GM19463 (cell line): ENCODE results near the gene EML4.

ENCODE experiments used
- ATAC-seq: cut with Tn5 transposase; IDR thresholded peaks from one replicate; pipeline ENCODE4 v1.9.1; 2021; ENCODE audit warnings: mild to moderate bottlenecking, moderate library complexity; ENCODE audit not compliant: unreplicated experiment

Gene EML4

DNA sequence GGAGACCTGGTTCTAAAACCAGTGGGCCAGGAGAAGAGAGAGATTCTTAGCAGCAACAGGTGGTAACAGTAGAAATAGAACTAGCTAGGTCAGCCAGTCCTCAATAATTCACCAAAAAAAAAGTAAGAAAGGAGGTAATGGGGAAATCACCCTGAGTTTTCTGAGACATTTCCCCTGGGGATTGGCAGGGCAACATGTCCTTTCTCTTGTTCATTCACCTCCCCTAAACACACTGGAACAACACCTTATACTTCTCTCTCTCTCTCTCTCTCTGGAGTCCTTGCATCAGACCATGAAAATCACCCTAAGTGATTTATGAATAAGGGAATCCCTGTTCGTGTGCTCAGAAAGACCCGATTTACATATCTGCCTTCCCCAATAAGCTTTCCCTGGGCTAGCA, 127.1 kb downstream of the EML4 start:
- peak; percentile 81 for ATAC-seq

DNA sequence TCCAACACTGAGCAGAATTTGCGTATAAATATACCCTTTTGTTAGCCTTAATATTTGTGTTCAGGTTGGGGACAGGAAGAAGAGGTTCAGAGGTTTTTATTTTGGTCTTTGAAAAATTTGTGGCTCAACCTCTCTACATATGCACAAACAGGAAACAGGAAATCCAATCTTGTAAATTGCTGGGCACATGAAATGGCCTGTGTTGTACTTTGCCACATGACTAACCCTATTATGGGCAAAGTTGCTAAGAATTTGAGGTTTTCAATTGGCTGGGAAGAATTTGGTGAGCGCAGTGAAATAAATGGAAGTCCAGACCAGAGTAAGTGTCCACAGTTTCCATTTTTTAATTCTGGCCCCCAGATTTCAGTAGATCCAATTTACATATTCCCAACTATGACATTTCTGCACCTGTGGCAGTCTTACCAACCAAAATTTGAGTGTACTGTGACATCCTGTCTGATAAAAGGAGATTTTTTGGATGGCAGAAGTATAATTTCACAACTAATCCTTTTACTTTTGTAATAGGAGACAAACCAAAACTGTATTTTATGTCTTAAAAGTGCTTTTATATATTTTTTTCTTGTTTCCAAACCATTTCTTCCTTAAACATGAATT, 128.3 kb downstream of the EML4 start:
- ATAC-seq = no peak

DNA sequence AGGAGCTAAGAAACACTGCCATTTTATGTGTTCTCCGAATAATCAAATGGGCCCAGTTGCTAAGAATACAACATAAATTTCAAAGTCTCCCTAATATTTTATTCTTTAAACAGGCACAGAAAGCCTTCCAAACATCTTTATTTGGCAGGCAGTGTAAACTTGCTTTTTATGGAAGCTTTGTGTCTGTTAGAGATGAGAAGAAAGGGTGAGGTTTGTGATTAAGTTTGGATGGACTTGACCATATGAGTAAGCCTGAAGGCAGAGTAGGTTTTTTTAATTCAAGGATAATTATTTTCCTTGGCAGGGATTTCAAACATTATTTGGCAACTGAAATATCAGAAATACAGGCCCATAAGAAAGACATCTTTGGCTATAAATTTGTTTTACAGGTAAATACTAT, 129.0 kb downstream of the EML4 start:
- no peak for ATAC-seq

DNA sequence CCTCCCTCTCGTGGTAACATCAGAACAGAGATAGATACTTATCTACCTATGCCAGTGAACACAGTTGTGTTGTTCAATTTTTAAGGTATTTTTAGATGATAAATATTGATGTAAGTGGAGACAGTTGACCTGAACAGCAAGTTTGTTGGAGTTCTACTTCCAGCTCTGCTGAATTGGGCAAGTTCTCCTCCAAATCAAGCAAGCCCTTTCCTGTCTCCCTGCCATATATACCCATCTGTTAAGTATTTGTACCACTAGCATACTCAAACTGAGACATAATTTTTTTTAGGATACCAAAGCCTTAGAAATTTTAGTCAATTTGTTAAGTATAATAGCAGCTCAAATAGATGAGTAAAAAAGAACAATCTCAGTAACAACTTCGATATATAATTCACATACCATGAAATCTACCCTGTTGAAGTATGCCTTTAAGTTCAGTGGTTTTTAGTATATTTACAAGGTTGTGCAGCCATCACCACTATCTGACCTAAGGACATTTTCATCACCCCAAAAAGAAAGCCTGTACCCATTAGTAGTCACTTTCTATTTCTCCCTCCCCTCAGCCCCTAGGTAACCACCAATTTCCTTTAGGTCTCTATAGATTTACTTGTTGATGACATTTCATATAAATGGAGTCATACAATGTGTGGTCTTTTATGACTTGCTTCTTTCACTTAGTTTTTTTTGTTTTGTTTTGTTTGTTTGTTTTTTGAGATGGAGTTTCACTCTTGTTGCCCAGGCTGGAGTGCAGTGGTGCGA, 130.0 kb downstream of the EML4 start:
- ATAC-seq = no peak

DNA sequence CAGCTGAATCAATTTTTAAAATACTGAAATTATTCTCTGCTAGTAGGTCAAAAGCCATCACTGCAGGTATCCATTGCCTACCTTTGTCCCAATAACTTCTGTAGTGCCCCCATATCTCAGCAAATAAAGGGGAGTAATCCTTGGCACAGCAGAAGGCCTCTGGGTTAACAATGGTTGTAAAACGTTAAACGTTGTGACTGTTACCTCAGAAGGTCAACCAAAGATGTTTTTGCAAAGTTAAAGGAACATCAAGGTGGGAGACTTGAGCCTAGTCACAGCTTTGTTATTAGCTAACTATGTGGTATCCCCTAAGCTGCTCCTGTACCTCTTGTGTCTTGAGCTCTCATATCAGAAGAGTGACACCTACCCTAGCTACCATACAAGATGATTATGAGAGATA, 131.4 kb downstream of the EML4 start:
- no peak for ATAC-seq

DNA sequence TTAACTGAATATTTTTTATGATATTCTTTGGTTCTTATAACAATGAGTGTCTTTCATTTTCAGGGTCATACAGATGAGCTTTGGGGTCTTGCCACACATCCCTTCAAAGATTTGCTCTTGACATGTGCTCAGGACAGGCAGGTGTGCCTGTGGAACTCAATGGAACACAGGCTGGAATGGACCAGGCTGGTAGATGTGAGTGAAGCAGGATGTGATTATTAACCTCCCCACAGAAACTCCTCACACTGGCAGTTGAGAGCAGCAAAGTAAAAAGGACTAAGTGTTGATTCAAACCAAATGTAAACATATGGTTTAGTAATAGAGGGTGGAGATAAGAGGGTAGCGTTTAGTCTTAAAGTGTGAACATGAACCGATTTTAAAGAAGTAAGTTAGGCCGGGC, 134.1 kb downstream of the EML4 start:
- ATAC-seq = no peak

DNA sequence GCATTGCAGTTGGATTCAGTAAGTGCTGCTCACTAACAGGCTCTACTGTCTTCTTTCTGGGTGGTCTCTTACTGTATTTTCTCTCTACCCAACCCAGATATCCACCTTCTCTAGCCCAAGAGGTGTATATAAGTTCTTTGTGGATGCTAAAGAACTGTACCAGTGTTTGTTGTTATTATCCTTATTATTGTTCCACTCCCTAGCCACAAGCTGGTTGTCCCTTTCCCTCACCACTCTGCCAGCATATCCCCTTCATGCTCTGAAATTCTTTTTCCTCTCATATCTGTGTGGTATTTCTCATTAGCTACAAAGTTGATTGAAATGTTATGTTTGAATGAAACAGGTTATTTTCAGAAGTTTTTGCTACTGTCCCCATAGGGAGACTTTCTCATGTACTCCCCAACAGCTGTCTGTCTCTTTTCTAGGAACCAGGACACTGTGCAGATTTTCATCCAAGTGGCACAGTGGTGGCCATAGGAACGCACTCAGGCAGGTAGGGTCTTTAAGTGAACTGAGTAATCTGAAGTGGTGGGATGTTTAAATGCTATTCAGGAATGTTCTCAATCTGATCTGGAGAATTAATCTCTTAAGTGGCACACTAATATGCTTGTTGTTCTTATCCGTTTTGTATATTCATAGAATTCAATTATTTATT, 135.0 kb downstream of the EML4 start:
- no peak for ATAC-seq

DNA sequence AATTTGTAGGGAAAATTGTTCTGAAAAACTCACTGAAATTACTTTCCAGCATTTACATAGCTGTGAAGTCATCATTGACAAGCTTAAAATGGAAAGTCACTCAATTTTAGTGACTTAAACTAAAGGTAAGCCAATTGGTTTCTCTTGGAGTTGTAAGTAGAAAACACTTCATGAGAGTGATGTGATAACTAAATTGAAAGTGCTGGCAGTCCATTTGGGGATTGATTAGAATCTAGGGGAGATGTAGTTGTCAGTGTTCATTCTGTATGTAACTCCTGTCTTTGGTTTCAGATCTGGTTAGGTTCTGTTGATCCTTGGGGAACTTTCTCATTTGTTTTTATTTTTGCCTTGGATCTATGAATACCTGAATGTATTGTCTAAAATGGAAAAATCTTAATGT, 138.0 kb downstream of the EML4 start:
- ATAC-seq = no peak

DNA sequence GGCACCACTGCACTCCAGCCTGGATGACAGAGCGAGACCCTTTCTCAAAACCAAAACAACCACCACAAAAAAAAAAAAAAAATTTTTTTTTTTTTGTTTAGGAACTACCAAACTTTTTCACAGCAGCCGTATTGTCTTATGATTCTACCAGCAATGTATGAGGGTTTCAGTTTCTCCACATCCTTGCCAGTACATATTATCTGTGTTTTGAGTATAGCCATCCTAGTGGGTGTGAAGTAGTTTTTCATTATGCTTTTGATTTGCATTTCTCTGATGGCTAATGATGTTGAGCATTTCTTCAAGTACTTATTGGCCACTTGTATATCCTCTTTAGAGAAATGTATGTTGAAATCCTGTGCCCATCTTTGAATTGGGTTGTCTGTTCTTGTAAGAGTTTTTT, 140.2 kb downstream of the EML4 start:
- no peak for ATAC-seq

DNA sequence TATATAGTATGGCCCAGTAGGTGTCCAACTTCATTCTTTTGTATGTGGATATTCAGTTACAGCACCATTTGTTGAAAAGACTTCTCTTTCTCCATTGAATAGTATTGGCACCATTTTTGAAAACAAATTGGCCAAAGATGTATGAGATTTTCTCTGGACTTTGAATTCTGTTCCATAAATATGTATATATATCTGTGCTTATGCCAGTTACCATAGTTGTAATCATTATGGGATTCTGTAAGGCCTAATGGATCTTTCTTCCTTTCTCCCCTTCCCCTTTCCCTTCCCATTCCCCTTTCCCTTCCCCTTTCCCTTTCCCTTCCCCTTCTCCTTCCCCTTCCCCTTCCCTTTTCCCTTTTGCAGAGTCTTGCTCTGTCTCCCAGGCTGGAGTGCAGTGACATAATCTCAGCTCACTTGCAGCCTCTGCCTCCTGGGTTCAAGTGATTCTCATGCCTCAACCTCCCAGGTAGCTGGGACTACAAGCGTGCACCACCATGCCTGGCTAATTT, 140.9 kb downstream of the EML4 start:
- ATAC-seq = no peak

DNA sequence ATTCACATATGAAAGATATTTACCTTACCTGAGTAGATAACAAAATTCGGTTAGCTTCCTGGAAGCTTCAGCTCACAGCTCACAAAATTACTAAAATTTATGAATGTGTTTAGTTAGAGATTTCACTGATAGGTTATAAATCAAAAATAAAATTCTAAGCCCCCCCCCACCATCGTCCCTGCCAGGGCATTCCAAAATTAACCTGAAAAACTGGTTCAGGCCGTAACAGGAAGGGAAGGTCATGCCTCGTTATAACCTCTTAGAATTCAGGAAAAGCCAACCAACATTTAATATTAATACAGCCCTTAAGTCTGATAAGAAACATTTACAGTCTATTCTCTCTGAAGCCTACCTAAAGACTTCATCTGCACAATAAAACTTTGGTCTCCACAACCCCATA, 143.0 kb downstream of the EML4 start:
- no peak for ATAC-seq

DNA sequence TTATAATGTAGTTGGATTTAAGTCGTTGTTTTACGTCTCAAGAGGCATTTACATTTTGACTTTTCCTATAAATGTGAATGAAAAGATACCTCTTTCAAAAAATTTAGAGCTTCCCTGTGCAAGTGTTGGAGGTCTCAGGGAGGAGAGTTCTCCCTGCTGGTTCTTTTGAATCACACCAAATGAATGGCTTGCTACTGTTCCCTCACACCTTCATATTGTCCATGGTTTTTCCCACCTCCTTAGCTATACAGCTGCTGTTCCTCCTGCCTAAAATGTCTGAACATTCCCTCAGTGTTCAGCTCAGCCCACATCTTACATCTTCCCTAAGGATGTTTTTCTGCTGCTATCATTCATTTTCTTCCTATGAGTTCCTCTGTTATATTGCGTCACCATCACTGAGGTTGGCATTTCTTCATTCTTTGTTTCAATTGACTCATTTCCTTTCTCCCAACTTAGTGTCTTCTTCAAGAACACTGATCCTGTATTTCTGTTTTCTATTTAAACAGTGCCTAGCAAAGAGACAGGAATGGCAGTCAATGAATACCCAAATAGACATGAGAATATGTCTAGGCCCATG, 145.8 kb downstream of the EML4 start:
- ATAC-seq = no peak

DNA sequence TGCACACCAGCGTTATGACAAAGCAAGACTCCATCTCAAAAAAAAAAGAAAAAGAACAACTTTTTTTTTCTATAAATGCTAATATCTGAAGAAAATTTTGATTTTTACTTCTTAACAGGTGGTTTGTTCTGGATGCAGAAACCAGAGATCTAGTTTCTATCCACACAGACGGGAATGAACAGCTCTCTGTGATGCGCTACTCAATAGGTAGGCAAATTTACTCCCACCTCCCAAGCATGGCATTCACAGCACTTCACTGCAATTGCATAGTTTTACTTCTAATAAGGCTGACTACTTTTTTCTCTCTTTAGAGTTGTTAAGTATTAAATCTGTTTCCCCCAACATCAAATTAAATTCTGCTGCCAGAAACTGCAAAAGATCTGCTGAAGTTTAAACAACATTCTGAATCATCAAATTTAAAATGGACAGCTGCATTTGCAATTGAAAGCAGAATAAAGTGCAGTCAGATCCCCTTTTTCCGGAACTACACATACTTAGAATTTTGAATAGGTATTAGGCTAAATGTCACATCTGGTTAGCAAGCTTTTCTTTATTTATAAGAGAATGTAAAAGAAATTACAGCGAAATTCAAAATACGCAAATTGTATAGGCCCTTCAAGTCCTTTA, 146.8 kb downstream of the EML4 start:
- ATAC-seq = no peak

DNA sequence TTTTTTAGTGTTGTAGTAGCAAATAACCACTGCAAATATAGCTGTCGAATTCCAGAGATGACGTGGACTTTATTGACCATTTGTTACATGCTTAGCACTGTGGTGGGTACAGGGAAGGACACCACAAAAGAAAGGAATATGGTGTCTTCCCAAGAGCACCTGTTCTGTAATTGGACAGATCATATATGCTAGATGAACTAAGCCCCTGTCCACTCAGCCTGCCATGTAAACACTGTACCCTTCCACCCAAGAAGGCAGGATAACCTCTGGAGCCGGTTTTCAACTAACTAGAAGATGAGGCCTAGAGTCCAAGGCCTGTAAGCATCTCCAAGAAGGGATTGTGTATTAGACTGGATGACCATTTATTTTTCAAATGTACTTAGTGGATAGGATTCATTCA, 147.8 kb downstream of the EML4 start:
- ATAC-seq = no peak

DNA sequence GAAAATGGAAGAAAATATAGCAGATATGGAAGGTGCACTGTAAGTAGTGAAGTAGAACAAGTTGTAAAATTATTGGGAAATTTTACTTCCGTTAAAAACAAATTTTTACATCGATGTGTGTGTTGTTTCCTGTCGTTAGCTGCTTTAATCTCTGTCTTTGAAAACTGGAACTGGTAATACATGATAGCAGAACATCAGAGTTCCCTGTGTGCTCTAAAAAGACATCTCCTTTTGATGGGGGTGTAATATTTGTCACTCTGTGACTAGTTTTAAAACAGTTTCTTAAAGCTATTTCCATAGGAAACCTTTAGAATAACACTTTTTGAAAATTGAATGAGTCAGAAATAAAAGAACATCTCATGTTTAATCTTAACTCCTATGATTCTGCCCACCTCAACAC, 148.3 kb downstream of the EML4 start:
- ATAC-seq = no peak

DNA sequence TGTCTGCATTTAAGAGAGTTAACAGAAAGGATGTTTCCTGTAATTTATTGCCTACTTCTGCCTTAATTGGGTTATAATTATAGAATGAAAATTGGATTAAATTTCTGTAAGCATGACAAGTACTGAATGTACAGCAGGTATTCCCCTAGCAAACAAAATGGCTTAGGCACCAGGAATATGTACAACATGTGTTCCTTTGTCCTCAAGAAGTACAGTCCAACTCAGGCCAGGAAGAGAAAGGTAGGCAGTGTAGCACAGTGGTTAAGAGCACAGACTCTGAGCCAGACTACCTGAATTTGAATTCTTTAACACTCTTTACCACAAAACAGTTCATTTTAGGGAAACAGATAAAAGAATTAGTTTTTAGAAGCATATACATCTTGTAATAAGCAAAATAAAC, 148.8 kb downstream of the EML4 start:
- ATAC-seq = no peak

DNA sequence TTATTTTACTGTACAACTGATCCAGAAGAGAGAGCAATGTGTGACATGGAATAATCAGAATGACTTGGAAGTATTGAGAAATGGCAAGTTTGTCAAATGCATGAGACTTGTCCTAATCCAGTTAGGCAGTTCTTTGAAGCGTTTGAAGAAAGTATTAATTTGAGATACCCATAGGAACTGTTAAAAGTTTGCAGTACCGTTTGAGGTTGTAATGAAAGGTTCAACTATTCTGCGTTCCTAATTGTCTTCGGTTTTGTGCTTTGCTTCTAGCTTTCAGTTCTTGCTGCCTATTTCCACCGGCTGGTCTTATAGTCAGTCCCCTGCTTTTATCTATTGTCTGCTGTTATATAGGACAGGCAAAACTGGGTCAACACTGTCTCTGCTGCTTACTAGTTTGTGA, 150.1 kb downstream of the EML4 start:
- ATAC-seq = no peak

DNA sequence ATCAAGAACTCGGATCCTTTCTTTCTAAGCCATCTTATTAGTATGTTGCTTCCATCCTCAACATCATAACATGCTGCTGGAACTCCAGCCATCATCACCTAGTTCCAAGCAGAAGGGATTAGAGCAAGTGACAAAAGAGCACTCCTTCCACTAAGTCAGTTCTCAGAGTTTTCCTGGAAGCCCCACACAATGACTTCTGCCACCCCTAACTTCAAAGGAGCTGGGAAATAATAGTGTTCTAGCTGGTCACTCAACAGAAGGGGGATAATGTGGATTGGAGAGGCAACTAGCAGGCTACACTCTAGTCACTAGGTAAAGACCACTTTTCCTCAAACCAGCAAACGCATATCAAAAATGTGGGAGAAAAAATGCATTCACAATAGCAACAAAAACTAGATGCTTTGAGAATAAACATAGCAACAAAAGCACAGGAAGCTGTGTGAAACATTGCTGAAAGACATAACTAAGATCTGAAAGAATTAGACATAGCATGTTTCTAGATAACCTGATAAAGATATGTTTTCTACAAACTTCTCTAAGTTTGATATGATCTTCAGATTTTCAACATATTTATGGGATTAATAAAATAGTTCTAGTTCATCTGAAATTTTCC, 152.4 kb downstream of the EML4 start:
- no peak for ATAC-seq

DNA sequence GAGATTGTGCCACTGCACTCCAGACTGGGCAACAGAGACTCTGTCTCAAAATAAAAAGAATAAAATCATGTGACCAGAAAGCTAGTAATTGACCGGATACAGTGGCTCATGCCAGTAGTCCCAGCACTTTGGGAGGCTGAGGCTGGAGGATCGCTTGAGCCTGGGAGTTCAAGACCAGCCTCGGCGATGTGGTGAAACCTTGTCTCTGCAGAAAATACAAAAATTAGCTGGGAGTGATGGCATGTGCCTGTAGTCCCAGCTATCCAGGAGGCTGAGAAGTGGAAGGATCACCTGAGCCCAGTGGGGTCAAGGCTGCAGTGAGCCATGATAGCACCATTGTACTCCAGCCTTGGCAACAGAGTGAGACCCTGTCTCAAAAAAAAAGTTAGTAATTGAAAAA, 155.1 kb downstream of the EML4 start:
- no peak for ATAC-seq

DNA sequence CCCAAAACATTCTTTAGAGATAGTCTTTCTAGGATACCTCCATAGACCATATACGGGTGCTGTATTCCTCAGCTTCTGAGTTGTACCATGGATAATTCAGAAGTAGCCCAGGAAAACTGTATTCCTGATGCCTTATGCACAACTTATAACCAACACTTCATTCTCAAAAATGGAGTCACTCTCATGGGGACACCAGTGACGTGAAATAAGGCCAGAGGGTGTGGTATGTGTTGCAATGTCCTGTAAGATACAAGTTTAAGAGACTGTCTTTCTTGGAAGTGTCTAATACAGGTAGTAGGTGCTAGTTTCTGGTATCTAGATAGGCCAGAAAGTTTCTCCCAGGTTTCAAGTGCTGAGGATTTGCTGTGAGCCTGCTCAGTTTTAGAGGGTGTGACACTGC, 155.8 kb downstream of the EML4 start:
- ATAC-seq = no peak

DNA sequence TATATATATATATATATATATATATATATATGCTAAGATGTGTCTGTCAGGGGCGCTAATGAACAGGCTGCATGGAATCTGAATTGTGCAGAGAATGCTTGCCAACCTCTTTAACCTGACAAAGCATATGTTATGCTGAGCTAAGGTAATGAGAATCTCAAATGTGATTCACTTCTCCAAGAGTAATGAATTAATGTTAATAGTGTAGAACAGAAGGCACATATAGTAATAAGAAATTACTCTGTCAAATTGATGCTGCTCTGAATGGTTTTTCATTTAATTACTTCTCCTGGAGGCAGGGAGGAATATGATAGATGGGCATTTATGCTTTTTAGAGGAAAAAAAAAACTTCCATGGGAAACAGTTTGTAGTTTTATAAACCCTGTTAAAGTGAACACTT, 156.5 kb downstream of the EML4 start:
- no peak for ATAC-seq
